ENCODE measurements around the gene CARD14.
"Not testable (repeated sequence)": the region's sequence is repeated elsewhere in the genome, so short reads cannot be mapped to it uniquely, and the experiment has no call there.

Gene CARD14

DNA sequence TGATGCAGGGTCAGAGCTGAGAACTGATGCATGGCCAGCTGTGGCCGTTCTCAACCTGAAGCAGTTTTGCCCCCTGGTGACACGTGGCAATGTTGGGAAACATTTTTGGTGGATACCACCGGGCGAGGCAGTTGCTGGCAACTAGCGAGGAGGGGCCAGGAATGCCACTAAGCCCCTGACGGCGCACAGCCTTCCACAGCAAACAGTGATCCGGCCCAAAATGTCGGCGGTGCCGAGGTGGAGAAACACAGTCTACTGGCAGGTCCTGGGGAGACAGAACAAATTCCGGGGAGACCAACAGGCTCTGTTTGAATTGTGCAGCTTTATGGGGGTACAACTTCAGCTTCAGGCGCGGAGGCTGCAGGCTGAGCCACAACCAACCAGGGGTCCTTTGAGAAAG, 58.6 kb downstream of the CARD14 start:
- DNase-seq: no peak

DNA sequence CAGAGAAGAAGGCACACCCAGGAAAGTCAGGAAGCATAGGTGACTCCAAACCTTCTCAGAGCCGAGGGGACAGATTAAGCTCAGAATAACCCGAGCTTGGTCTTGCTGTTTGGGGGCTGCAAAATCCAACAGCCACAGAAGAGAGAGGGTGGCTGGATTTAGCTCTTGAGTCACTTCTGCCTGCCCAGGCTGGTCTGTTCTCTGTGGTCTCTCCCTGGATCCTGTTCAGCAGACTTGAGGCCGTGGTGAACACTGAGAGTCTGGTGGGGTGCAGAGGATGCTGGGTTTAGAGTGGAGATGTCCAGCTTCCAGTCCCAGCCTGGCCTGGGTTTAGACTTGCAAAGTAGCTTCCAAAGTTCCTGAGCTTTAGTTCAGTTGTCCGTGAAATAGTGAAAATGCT, 59.2 kb downstream of the CARD14 start:
- no peak for DNase-seq

GRCh38 chr17:80232438-80232837, 62.6 kb downstream of the CARD14 start:
- DNase-seq: no peak

- DNase-seq: no peak
Observed at GRCh38 chr17:80233202-80233601, 63.4 kb downstream of the CARD14 start.

DNA sequence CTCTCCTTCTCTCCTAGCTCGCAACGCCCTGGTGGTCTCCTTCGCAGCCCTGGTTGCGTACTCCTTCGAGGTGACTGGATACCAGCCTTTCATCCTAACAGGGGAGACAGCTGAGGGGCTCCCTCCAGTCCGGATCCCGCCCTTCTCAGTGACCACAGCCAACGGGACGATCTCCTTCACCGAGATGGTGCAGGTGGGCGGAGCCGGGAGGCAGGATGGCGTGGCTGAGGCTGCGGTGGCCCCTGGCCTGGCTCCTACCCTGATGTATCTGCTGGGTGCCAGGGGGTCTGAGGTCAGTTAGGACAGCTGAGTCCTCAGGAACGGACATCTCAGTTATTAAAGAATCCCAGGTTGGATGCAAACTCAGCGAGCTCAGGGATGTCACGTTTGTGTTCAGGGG, 67.1 kb downstream of the CARD14 start:
- no peak for DNase-seq

DNA sequence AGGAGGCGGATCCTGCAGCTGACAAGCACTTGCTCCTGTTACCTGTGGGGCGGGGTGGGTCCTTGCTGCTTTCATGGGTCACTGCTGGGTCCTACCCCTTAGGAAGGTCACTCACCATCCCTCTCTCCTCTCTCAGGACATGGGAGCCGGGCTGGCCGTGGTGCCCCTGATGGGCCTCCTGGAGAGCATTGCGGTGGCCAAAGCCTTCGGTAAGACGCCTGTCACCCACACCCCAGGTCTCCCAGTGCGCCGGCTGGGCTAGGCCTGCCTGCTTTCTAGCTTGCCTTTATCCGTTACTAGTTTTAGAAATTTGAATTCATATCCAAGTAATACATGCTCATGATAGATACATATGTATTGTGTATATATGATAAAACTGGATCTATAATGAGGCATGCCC, 67.6 kb downstream of the CARD14 start:
- DNase-seq: no peak

DNA sequence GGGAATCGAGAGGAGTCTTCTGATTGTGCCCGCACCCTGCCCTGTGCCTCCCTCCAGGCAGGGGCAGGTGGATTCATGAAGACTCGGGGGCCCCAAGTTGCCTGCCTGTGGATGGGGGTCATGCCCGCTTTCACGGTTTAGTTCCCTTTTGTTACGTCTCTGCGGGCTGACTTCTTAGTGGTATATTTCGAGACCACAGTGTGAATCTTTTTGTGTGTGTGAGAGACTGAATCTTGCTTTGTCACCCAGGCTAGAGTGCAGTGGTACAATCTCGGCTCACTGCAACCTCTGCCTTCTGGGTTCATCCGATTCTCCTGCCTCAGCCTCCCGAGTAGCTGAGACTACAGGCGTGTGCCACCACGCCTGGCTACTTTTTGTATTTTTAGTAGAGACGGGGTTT, 72.7 kb downstream of the CARD14 start:
- DNase-seq: no peak

DNA sequence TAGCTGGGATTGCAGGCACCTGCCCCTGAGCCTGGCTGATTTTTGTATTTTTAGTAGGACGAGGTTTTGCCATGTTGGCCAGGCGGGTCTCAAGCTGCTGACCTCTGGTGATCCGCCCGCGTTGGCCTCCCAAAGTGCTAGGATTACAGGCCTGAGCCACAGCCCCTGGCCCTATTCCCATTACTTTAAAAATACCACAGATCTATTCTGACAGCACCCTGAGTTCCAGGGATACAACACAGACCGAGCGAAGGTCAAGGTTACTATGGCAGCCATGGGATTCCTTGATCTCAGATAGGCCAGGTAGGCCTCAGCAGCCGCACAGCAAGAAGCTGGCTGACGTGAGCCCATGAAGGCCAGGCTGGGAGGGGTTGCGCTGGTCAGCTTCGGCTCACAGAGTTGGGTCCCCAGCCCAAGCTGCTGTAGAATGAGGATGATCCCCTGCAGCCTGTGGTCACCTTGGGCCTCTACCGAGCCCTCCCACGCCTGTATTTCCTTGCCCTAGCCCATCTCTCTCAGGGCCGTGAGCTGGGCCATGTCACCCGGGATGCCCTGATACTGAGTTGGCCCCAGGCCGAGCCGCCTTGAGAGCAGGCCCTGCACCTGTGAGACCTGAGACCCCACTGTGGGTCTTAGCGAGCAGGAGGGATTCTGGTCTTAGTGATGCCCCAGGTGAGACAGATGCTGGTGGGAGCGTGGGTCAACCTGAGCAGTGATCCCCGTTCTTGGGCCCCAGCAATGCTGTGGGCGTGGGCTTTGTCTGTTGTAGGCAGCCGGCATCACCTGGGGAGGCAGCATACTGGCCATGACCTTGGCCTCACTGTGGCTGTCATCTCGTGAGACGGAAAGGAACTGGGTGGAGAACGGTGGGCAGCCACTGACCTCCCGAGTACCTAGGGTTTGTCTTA, 74.0 kb downstream of the CARD14 start:
- no peak for DNase-seq

DNA sequence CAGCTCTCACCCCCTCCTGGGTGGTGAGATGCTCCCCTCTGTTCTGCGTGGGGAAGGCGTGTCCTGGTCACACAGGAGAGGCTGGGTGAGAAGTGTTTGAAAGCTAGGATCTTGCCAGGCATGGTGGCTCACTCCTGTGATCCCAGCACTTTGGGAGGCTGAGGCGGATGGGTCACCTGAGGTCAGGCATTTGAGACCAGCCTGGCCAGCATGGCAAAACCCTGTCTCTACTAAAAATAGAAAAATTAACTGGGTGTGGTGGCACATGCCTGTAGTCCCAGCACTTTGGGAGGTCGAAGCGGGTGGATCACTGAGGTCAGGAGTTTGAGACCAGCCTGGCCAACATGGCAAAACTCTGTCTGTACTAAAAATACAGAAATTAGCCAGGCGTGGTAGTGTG, 74.6 kb downstream of the CARD14 start:
- DNase-seq: not testable (repeated sequence)

GRCh38 chr17:80244871-80245509, 75.2 kb downstream of the CARD14 start:
- DNase-seq: no peak

DNA sequence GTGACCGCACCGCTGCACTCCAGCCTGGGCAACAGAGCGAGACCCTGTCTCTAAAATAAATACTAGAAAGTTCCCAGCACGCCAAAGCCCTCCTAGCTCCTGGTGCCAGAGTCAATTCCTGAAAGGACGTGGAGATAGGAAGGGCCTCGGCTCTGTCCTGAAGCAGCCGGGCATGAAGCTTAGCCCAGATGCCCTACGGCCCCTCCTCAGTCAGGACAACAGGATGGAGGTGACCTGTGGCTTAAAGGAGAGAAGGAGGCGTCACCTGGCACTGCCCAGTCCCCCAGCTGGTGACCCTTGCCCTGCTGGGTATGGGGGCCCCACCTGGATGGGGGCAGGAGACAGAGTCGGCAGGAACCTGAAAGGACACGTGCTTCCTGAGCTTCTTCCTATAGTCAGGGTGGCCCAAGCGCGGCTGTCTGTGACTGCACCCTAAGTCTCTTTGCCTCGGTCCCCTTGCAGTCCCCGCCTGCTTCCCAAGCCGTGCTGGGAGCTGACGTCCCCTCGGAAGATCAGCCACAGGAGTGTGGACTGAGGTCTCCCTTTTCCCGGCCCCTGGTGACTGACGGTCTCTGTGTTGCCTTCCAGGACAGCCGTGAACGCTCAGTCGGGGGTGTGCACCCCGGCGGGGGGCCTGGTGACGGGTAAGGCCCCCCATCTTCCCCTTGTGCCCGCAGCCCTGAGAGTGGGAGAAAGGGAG, 75.9 kb downstream of the CARD14 start:
- DNase-seq: no peak

- DNase-seq: no peak
Observed at GRCh38 chr17:80246266-80246681, 76.4 kb downstream of the CARD14 start.

GRCh38 chr17:80246726-80247125, 76.9 kb downstream of the CARD14 start:
- DNase-seq: no peak

DNA sequence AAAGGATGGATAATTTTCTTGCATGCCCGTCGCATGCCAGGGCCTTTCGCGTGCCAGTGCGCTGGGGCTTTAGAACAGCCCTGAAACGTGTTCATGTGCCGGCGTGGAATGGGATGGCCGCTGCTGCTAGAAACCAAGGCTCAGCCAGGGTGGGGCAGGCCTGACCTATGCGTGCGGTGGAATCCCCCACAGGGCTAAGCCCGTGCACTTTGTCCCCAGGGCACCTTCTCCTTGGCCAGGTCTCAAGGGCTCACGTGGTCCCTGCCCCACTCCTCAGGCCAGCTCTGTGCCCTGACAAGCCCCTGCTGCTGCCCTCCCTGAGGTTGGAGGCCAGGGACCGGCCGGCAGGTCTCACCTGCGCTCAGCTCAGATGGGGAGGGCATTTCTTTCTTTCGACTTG, 77.7 kb downstream of the CARD14 start:
- no peak for DNase-seq

DNA sequence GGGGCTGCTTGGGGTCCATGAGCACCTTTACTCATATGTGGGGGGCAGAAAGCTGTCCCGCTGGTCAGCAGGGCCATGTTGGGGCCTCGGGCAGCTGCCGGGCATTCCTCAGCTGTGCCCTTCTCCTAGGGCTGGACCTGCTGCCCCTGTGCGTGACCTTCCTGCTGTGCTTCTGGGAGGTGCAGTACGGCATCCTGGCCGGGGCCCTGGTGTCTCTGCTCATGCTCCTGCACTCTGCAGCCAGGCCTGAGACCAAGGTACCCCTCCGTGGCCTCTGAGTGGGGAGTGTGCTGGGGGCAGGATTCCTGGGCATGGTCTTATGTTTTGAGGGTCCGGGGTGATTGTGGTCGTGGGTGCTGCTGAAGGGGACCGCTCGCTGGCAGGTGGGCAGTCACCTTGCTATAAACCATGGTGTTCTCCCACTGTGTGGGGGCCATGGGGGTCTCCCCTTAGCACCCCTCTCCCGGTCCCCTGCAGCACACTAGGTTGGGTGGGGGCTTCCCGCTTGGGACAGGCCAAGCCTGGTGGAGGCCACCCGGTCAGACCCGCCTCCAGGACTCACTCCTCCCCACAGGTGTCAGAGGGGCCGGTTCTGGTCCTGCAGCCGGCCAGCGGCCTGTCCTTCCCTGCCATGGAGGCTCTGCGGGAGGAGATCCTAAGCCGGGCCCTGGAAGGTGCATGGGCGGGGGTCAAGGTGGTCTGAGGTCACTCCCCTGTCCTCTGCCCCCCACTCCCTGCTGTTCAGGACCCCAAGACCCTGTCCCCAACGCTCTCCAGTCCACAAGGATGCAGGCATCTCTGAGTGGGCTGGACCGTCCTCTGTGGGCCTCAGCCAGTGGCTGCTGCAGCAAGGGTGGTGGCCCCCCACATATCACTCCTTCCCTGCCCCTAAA, 78.4 kb downstream of the CARD14 start:
- no peak for DNase-seq

- peak; percentile 35 for DNase-seq
Observed at GRCh38 chr17:80248894-80249710, 79.3 kb downstream of the CARD14 start.

- DNase-seq: no peak
Observed at GRCh38 chr17:80251966-80252365, 82.1 kb downstream of the CARD14 start.

GRCh38 chr17:80252871-80253270, 83.0 kb downstream of the CARD14 start:
- DNase-seq: peak; percentile 44

DNA sequence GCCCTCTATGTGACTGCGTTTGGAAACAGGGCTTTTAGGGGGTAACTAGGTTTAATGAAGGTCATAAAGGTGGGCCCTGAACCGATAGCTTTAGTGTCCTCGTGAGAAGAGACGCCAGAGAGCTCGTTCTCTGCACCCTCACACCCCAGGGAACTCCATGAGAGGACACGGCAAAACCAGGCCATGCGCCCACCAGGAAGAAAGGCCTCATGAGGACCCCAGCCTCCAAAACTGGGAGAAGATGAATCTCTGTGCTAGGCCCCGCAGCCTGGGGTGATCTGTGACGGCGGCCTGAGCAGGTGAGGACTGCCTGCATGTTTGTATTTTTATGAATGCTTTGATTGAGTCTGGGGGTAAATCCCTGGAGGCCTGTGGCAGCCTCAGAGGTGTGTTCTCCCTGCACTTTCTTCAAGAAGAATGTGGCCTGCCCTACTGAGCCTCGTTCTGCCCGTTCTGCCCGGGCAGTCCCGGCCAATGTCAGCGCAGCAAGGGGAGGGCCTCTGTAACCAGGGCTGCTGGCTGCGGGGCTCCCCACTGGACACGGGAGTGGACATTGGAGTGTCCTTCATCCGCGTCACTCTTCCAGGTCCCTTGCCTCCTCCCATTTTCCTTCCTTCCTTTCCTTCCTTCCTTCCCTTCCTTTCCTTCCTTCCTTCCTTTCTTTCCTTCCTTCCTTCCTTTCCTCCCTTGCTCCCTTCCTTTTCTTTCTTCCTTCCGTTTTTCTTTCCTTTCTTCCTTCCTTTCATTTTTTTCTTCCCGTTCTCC, 84.0 kb downstream of the CARD14 start:
- no peak for DNase-seq

- DNase-seq: peak; percentile 95
Observed at GRCh38 chr17:80254396-80255251, 84.8 kb downstream of the CARD14 start.

Data from OCI-M1 (cell line).